ENCODE data around the gene ZAP70.

- TF ChIP-seq FOXM1 (IDR thresholded peaks at IDR 0.05; ENCODE audit: borderline replicate concordance) (no peak), SP1 (IDR thresholded peaks at IDR 0.05) (no peak), PKNOX1 (IDR thresholded peaks at IDR 0.05) (no peak), NFRKB (IDR thresholded peaks at IDR 0.05) (no peak), BHLHE40 (IDR thresholded peaks at IDR 0.05; ENCODE audit: borderline replicate concordance) (no peak), ZNF384 (IDR thresholded peaks at IDR 0.05) (no peak), L3MBTL2 (conservative IDR thresholded peaks at IDR 0.05) (no peak), SUZ12 (IDR thresholded peaks at IDR 0.05) (no peak), ELF4 (IDR thresholded peaks at IDR 0.05) (no peak)
Observed at GRCh38 chr2:97714084-97714949, 941 bp downstream of the ZAP70 start.

All from HEK293T (cell line).